HEK293 (cell line): ENCODE measurements around the gene EPHA2.

Experiments
- CTCF ChIA-PET: fragments of 350-600 bp; formaldehyde crosslinking; extraction: SDS; loops from one replicate; lab custom pipeline; 2021; ENCODE audit warnings: antibody characterized with exemption; lab: Yijun Ruan, JAX
- POLR2A ChIA-PET: fragments of 300-600 bp; formaldehyde crosslinking; extraction: SDS; loops from one replicate; lab custom pipeline; 2020; ENCODE audit warnings: antibody characterized with exemption, inconsistent platforms; lab: Yijun Ruan, JAX
- H3K27ac ChIP-seq: fragments of 200-500 bp; sonication (Bioruptor generic); 2 replicates; pipeline ENCODE4 v1.5.1; 2014; ENCODE audit warnings: low read depth, low read length, control low read depth, inconsistent platforms; ENCODE audit errors: extremely low read depth
- H3K36me3 ChIP-seq, 2 experiments: fragments of 200-500 bp in 1 of 2; sonication (Bioruptor generic) in 1 of 2; 1 replicate in 1 of 2; 2 replicates in 1 of 2; pipeline ENCODE4 v1.5.1; 2014 to 2017; ENCODE audit warnings: inconsistent platforms in 2 of 2, low read length in 2 of 2; ENCODE audit not compliant: control insufficient read depth in 2 of 2, insufficient read depth in 1 of 2
- H3K4me1 ChIP-seq: fragments of 200-500 bp; sonication (Bioruptor generic); 2 replicates; pipeline ENCODE4 v1.5.1; 2014; ENCODE audit warnings: mild to moderate bottlenecking, low read length, inconsistent platforms; ENCODE audit not compliant: control insufficient read depth, insufficient read depth
- H3K4me3 ChIP-seq: 2 replicates; pipeline ENCODE4 v1.5.1; 2011; ENCODE audit warnings: low read depth, mild to moderate bottlenecking, control low read depth, low read length, moderate library complexity
- H3K9me3 ChIP-seq: fragments of 200-500 bp; sonication (Bioruptor generic); 2 replicates; pipeline ENCODE4 v1.5.1; 2014; ENCODE audit warnings: low read depth, low read length, inconsistent platforms; ENCODE audit not compliant: control insufficient read depth, insufficient read depth
- AEBP2 ChIP-seq: fragments of 450-650 bp; formaldehyde crosslinking; IDR thresholded peaks from 2 replicates; pipeline ENCODE4 v1.5.1; 2016; ENCODE audit warnings: missing biosample characterization, missing genetic modification characterization, borderline replicate concordance
- BCL6B ChIP-seq: fragments of 450-650 bp; formaldehyde crosslinking; IDR thresholded peaks from 2 replicates; pipeline ENCODE4 v1.5.1; 2017; ENCODE audit warnings: missing biosample characterization, missing genetic modification characterization
- EGR2 ChIP-seq: fragments of 450-650 bp; formaldehyde crosslinking; IDR thresholded peaks from 2 replicates; pipeline ENCODE4 v1.5.1; 2016; ENCODE audit warnings: low read depth, missing biosample characterization, missing genetic modification characterization
- KLF8 ChIP-seq: fragments of 450-650 bp; formaldehyde crosslinking; IDR thresholded peaks from 2 replicates; pipeline ENCODE4 v1.5.1; 2016; ENCODE audit warnings: missing biosample characterization, missing genetic modification characterization
- REST ChIP-seq: fragments of 450-650 bp; formaldehyde crosslinking; IDR thresholded peaks from 2 replicates; pipeline ENCODE4 v1.5.1; 2016; ENCODE audit warnings: missing biosample characterization, missing genetic modification characterization
- ZFP3 ChIP-seq: fragments of 450-650 bp; formaldehyde crosslinking; IDR thresholded peaks from 2 replicates; pipeline ENCODE4 v1.5.1; 2016; ENCODE audit warnings: low read depth, missing biosample characterization, missing genetic modification characterization
- ZIC2 ChIP-seq: fragments of 450-650 bp; formaldehyde crosslinking; IDR thresholded peaks from 2 replicates; pipeline ENCODE4 v1.5.1; 2016; ENCODE audit warnings: missing biosample characterization, missing genetic modification characterization
- ZNF18 ChIP-seq: fragments of 450-650 bp; formaldehyde crosslinking; IDR thresholded peaks from 2 replicates; pipeline ENCODE4 v1.5.1; 2016; ENCODE audit warnings: missing biosample characterization, missing genetic modification characterization
- ZNF214 ChIP-seq: fragments of 450-650 bp; formaldehyde crosslinking; IDR thresholded peaks from 2 replicates; pipeline ENCODE4 v1.5.1; 2017; ENCODE audit warnings: missing biosample characterization, mild to moderate bottlenecking, missing genetic modification characterization, borderline replicate concordance
- ZNF548 ChIP-seq: fragments of 450-650 bp; formaldehyde crosslinking; IDR thresholded peaks from 2 replicates; pipeline ENCODE4 v1.5.1; 2016; ENCODE audit warnings: missing biosample characterization, missing genetic modification characterization
- ZNF549 ChIP-seq: fragments of 450-650 bp; IDR thresholded peaks from 2 replicates; pipeline ENCODE4 v1.5.1; 2018; ENCODE audit warnings: missing biosample characterization, missing genetic modification characterization, mild to moderate bottlenecking, inconsistent platforms, moderate library complexity
- ZNF580 ChIP-seq: fragments of 450-650 bp; formaldehyde crosslinking; IDR thresholded peaks from 2 replicates; pipeline ENCODE4 v1.5.1; 2016; ENCODE audit warnings: missing biosample characterization, missing genetic modification characterization
- ZNF621 ChIP-seq: fragments of 450-650 bp; formaldehyde crosslinking; IDR thresholded peaks from 2 replicates; pipeline ENCODE4 v1.5.1; 2017; ENCODE audit warnings: missing biosample characterization, missing genetic modification characterization

Gene EPHA2

GRCh38 chr1:16142383-16142995 lies 13.4 kb downstream of the EPHA2 start (continued):
- TF ChIP-seq BCL6B (tag by site-specific recombination) (no peak), AEBP2 (no peak), EGR2 (tag by site-specific recombination) (peak; percentile 100), KLF8 (tag by site-specific recombination) (0 out of 2 replicates have a peak, but pooled peaks have one; percentile 4), ZNF580 (no peak), ZNF18 (no peak), ZNF548 (tag by site-specific recombination) (no peak), ZNF621 (tag by site-specific recombination) (no peak), ZNF549 (tag by site-specific recombination) (no peak), REST (tag by site-specific recombination) (no peak)
- TF ChIP-seq, all 188 proteins: peak for 6

GRCh38 chr1:16141573-16142336 lies 14.1 kb downstream of the EPHA2 start:
- H3K27ac ChIP-seq: no peak overlapping the region
- no peaks in the 10 kb centered on the region for H3K9me3 ChIP-seq
- H3K36me3 ChIP-seq: peaks cover 0 to 81% of the 10 kb centered on the region in 2 experiments; a peak in 2 of 3 replicates
- no peak for TF ChIP-seq ZNF214 (tag by site-specific recombination)
- peak; percentile 31 for TF ChIP-seq ZIC2
- TF ChIP-seq ZFP3 (tag by site-specific recombination): peak; percentile 90
- CTCF ChIA-PET: interaction anchor here (0.5 to 1.8 kb wide), 5 partner anchors 13 to 62 kb away, joined by 3 to 4 read pairs (median 3); no protein-coding TSS in a partner anchor
- H3K4me1 ChIP-seq: peaks cover 4% of the 10 kb centered on the region; the same call in 1 of the 2 replicates
- POLR2A ChIA-PET: interaction anchor here (0.6 to 1.2 kb wide), 4 partner anchors 13 to 210 kb away, joined by 3 to 6 read pairs (median 5); partner anchors contain the start of genes EPHA2 and FBXO42
- H3K4me3 ChIP-seq: no peak overlapping the region
